Frontal cortex (tissue), 4 donors: ENCODE data around the gene CCDC181. TPM values are rescaled to one million over a fixed set of nuclear protein-coding genes. Genes with fewer than 3 reads are reported as not detected.

Experiments
- DNase-seq, 2 donors: peaks; one replicate each; pipeline ENCODE4 v3.0.0; 2012; ENCODE audit warnings: low spot score in 2 of 2
- FAIRE-seq: peaks from 2 replicates; lab custom pipeline; 2012; peaks lifted over from hg19 to GRCh38; lab: Jason Lieb, UNC
- total RNA-seq: library from RNA; depleted of rRNA; stranded (reverse); fragments of >200 nt; gene quantifications from one replicate; pipeline ENCODE4 v1.2.3, GENCODE V29; 2014
- donor health status: control.
- donor health status: control.
- donor health status: control.

Gene CCDC181
- total RNA-seq, result 7.3 TPM

DNA sequence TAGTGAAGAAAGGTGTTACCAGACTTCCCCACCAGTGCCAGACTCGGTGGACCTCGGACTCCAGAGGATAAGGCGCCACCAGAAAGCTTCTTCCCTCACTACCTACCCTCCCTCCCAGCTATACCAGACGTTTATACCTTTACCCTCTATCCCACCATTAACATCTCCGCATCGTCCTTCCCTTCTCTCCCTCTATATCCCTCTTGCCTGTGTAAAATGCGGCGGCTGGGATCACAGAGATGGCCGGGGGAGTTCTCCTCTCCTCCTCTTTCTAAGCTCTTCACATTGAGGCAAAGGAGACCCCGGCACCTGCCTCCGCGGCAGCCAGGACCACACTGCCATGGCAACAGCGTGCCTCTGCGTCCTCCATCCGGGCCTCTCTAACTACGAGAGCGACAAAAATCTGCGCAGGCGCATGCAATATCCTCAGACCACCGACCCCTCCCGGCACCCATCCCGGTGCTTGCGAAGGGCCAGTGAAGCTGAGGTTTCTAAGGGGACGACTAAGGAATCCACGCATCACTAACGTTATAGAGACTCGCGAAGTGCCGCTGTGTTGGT, at the start of gene CCDC181:
Gene CCDC181, minus strand, starts transcription at position 394 of the 561 bp plus-strand sequence. CDS start 2,547 bp downstream, outside the sequence.
- DNase-seq (peak; percentile 9 to 27), FAIRE-seq (no peak)

DNA sequence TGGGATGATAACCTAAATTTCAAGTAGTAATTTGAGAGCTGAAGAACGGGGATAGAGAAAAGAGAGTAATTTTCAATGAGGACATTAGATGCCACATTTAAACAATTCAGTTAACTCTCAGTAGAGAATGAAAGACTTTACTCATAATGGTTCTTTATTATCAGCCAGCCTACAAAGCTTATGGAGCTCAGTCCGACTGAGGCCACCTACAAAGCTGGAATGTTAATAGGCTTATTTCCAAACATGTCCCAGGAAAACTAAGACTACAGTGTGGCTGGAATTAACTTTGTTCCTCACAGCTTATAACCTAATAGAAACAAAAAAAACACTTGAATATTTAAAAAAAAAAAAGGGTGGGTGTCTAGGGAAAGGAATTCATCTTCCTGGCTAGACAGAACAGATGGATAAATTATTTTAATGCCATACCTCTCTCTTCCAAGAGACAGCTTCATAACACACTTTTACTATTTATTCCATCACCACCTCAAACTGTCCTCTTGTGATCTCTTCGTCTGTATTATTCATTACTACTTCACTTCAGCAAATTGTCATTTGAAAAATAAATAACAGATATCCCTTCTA, 48.6 kb upstream of the CCDC181 start:
- DNase-seq (no peak), FAIRE-seq (no peak)

DNA sequence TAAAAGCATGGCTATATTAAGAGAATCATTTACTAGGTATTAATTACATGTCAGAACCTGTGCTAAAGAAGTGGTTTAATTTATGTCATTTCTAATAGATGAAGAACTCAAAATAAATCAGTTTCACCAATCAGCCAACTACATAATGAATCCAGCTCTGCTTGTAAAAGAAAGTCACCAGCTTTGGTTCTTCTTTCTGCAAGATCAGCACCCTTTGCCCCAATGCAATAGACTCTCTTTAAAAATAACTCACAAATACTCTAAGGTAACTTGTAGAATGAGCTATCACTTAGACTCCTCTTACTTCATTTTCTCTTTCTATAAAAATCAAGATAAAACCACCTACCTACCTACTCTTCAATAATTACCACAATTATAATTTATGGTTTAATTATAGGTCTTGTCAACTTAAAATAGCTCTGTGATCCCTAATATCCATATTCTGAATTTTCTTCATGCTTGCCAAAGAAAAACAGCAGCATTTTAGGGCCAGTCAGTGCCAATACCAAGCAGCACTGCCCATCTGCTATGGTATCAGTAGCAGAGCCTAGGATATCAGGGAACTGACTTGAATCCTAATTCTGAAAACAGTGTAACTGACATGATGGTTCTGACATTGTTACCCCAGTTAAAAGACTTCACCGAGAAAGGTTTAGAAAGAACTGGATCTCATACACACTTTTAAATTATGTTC, 47.2 kb upstream of the CCDC181 start:
- DNase-seq, result no peak
- no peak for FAIRE-seq

DNA sequence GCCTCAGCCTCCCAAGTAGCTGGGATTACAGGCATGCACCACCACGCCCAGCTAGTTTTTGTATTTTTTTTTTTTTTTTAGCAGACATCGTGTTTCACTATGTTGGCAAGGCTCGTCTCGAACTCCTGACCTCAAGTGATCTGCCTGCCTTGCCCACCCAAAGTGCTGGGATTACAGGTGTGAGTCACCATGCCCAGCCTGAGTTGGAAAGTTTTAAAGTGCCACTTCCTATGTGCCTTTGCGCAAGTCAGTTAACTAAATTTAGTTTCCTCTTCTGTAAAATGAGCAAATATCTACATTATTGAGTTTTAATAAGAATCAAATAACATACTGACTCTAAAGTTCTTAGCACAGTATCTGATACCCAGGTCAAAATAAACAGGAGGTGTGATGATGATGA, 46.1 kb upstream of the CCDC181 start:
- no peak for FAIRE-seq
- no peak for DNase-seq

DNA sequence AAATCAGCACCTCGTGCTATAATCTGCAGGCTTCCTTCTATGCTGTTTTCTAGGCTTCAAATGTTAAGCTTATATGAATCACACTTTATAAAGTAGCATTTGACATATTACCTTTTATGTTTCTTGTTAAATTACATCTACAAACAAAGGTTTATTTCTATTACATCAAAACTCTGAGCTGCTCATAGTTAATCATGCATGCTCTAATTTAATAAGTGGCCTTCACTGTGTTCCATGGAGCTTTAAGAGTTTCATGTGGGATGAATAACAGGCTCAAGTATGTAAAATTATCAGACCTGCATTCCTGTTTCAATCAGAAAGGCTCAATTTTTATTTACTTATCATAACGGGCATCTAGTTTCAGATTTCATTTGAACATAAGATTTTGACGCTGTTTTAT, 45.5 kb upstream of the CCDC181 start:
- no peak for DNase-seq
- no peak for FAIRE-seq

DNA sequence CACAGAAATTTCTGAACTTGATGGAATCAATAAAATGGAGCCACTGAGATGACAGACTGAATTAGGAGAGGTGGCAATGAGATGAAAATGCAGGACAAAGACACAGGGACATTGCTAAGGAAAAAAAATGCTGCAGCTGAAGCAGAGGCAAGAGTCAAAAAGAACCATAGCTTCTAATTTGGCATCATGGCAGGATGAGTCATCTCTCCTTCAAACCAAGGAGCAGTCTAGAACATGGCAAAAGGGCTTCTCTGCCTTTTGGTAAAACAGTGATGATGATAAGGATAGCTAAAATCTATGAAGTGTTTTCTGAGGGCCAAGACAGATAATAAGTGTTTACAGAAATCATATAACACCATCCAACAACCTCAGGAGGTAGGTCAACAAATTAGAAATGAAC, 41.7 kb upstream of the CCDC181 start:
- DNase-seq (no peak), FAIRE-seq (no peak)

DNA sequence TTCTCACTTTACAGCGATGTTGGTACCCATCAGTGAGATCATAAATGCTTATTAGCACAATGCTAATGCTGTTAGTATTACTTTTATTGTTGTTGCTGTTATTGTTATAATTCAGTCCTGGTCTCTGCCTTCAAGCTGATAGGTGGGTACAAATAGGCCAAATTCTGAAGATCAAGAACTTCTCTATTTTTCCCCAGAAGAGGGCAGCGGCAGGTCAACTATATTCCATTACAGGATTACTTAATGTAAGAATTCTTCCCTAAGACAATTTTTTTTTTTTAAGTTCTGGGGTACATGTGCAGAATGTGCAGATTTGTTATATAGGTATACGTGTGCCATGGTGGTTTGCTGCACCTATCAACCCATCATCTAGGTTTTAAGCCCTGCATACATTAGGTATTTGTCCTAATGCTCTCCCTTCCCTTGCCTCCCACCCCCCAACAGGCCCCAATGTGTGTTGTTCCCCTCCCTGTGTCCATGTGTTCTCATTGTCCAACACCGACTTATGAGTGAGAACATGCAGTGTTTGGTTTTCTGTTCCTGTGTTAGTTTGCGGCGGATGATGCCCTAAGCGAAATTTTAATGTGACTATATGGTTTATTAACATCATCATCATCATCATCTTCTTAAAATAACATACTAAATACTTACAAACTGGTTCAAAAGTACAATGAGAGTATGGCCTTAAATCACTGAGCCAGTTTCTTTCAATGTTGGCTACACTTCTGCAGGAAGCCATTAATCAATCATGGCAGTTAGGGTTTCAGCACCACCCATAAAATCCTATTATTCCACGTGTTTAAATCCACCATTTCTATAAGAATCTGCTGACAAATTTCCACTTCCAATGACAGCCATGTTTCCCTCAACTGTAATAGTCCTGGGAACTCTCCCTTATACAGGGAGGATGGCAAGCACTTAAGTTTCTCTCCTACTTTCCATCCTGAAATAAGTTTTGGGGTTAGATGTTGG, 39.3 kb upstream of the CCDC181 start:
- DNase-seq (no peak), FAIRE-seq (no peak)

DNA sequence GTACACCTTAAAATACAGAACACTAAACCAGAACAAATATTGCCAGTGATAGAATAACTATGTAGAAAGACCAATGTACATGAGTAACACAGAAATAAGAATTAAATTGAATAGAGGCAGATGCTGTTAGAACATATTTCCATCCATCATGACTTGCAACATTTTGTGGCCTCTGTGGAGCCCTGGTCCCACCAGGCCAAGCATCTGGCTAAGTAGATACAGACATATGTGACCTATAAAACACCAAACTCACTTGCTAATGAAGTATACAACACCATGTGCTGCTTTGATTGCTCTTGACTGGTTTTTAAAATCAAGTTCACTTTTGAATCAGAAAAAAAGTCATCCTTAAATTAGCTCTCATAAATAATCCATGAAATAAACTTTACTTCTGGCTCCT, 38.0 kb upstream of the CCDC181 start:
- FAIRE-seq (no peak), DNase-seq (no peak)

DNA sequence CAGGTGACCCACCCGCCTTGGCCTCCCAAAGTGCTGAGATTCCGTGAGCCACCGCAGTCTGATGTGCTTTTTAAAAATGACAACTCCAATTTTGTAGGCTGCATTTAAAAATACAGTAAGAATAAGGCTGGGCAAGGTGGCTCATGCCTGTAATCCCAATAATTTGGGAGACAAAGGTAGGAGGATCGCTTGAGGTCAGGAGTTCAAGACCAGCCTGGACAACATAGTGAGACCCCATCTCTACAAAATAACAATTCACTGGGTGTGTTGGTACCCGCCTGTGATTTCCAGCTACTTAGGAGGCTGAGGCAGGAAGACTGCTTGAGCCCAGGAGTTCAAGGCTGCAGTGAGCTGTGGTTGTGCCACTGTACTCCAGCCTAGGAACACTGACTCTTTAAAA, 35.1 kb upstream of the CCDC181 start:
- DNase-seq (no peak), FAIRE-seq (no peak)

DNA sequence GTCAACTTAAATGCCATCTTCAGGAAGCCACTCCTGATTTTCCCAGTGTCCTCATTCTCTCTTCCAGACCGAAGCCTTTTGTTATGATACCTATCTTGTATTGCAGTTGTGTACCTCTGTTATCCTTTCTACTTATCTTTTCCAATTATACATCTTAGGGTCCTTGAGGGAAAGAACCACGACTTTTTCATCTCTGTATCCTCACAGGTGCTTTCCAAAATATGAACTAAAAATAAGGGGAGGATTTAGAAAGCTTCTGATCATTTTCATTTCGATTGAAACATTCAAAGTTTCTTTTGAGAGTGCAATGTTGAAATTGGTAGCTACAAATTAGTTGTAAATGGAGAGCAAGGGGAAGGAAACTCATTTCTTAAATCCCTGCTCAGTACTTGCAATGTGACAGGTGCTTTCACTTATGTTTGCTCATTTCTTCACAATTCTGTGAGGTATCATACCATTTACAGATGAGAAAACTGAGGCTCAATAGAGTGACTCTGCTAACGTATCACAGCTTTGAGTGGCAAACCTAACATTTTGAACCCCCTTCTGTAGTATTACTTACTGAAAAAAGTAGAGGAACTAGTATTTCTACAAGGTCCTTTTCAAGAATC, 34.2 kb upstream of the CCDC181 start:
- no peak for FAIRE-seq
- DNase-seq, result no peak

DNA sequence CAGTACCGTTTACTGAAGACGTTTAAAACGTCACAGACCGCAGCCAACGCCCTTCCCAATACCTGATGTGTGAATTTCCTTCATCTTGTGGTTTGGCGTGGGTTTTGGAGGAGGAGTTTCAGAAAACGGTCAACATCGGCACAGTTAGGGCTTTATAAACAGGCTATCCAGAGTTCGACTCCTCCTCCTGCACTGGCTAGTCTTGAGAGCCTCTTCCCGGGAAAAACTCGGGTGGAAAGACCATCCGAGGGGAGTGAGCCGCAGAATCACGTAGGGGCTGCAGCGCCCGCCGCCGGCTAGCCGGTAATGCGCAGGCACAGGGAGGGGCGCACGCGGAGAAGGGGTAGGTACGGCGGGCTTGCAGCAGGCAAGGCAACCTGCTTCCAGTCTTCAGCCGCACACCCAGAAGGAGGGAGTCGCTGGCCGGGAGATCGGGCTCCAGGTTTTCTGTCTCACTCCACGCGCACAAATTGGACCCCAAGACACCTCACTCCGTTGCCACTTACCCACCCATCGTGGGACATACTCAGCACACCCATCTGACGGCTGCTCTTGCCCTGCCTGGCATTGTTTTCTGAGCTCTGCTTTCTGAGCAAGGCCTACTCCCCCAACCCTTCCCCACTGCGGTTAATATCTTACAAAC, 33.0 kb upstream of the CCDC181 start:
- FAIRE-seq, result no peak

DNA sequence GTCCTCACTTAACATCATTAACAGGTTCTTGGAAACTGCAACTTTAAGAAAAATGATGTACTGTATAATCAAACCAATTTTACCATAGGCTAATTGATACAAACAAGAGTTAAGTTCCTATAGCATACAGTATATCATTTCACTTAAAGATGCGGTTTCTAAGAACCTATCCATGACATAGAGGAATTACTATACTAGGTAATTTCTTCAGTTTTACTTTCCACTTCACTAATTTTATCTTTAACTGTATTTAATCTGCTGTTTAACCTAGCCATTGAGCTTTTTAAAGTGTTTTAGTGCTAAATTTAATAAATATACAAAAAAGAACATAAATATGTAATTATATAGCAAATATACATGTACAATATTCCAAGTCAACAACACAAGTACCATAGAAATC, 30.2 kb upstream of the CCDC181 start:
- no peak for FAIRE-seq
- no peak for DNase-seq

More for the DNA sequence above, 33.0 kb upstream of the CCDC181 start:
- DNase-seq, result no peak

DNA sequence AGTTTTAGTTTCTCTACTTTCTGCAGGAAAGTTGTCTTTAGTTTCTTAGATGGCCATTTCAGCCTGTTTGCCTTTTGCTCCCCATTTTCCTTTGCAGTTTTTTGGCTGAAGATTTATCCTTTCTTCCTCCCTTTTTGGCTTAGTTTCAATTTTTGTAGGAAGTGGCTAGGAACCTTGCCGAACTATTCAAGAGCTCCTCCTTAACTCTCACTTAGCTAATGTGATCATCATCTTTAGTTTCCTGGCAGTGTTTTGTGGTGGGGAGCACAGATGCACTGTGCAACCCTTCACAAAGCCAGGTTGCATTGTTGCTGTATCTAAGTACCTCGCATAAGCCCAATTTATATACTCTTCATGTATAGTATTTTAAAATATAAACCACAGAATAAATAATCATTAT, 28.8 kb upstream of the CCDC181 start:
- no peak for DNase-seq
- no peak for FAIRE-seq

DNA sequence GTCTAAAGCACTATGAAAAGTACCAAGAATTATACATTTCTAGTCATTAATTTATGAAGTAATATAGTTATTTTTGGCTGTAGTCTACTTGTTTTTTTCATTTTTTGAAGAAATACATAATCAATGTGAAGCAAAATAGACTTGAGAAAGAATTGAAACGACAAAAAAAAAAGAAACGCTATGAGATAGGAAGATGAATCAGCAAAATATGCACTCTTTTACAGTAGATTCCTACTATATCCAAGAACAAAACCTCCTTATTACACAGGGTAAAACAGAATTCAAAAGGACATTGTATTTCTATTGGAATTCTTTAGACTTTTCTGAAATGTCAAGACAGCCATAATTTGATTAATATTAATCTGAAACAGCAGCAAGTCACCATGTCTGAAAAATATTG, 25.6 kb upstream of the CCDC181 start:
- no peak for FAIRE-seq

DNA sequence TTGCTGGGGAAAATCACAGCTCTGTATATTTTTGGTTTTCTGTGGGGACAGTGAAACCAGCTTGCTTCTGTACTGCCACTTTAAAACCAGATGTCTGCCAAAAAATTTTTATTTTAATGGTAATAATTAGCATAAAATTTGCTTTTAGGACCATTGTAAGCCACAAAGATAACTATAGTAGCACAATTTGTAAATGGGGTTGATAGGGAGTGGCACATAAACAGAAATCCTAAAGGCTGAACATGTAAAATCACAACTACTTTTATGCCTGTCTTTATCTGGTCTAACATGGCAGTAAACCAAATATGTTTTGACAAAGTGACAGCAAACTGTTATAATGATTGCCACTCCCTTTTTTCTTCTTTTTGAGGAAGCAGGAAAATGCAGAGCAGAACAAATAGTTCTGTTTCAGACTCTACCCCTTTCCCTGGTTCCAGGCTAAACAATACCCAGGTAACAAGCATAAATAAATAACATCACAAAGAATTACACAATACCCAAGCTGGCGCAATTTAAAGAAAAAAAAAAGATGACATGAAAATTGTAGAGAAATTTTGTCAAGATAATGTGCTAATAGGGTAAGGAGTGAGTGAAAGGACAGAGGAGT, 24.0 kb upstream of the CCDC181 start:
- FAIRE-seq (no peak), DNase-seq (no peak)

More for the DNA sequence above, 25.6 kb upstream of the CCDC181 start:
- no peak for DNase-seq

DNA sequence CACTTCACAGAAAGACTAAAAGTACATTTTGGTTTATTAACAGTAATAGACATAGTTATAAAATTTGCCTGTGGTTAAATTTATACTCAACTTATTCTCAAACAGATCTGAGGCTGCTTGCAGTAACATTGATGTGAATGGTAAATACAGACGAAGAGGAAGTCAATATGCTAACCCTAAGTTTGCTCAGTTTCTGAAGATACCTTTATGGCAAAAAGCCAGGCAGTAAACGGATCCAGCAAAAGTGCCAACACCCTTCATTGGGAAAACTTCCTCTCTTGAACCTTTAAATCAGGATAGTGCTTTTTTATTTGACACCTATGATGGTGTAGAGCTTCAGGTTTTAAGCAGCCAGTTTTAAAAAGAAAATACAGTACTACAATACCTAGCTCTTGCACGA, 16.6 kb upstream of the CCDC181 start:
- no peak for FAIRE-seq
- no peak for DNase-seq

DNA sequence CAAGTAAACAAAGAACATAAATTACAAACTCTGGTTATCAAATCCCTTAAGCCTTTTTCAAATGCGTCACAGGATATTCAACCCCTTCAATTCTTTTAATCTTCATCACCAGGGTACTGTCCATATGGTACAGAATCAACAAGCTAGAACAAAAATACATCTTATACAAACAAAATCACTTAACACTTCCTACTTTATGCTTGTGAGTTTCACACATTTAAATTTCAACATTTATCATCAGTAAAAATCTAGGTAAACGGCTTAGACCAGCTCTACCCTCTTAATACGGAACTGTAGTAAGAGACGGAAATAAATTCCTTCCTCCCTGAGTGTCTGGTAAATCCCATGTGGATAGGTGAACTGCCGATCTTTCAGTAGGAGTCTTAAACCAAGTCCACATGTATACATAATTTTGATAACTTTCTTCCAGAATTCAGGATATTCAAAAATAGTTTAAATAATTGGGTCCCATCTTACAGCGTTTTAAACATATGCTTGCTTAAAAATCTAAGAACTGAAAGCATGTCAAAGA, 1.0 kb downstream of the CCDC181 start:
- DNase-seq (no peak), FAIRE-seq (no peak)

DNA sequence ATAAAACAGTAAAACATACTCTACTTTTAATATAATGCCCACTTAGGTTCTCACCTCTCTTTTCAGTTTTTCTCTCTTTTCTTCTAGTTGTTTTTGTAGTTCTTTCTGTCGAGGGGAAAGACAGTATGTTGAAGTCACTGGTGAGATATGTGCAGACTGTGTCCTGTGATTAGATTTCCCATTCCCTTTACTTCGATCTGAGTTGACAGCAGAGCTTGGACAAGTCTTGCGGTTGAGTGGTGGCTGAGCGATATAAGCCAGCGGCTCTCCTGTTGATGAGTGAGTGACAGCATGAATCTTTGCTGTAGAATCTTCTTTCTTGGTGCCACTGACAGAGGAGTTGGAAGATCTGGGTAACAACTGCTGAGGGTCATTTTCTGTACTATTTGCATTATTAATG, 6.0 kb downstream of the CCDC181 start:
- FAIRE-seq, result no peak
- DNase-seq, result no peak

DNA sequence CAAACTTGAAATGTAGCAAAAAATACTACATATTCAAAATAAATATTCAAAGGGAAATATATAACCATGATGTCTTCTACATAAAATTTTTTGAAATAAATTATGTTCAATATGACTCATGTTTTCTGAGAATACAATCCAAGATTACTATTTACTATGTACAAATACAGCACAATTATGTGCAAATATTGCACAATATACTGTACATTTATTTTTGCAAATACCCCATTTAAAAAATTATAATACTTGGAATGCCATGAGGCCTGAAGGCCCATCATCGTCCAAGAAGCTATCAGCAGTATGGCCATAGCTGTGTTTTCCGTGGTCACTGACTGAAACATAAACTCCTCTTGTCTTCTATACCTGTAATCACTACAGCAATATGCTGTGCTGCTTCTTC, 12.3 kb downstream of the CCDC181 start:
- FAIRE-seq (no peak), DNase-seq (no peak)
